ENCODE results near the gene MRPS23. TPM values are rescaled to one million over a fixed set of nuclear protein-coding genes. Genes with fewer than 3 reads are reported as not detected.

The MRPS23 gene
- total and polyA plus RNA-seq, 2 of the 8 experiments (the other 6 are each of a cell fraction or from before 2014, with no cell fraction given), result 38.6 to 60.4 TPM

DNA sequence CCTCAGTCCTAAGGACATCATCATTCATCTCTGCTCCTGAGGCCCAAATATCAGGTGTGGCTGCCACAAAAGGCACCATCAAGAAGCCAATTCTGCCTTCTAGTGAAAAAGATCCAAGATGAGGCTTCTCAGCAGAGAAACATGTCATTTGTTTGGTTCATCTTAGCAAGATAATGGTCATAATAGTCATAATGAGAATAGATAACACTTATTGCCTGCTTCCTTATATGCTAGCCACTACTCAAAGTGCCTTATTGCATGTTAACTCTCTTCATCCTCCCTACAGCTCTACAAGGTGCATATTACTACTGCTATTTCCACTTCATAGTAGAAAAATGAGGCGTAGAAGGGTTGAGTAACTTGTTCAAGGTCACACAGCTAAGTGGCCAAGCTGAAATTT, 45.0 kb upstream of the MRPS23 start:
- ChIA-PET CTCF (ENCODE audit: partially characterized antibody) (interaction anchor here (0.6 to 9.0 kb wide), 9 partner anchors 10 to 104 kb away, joined by 3 to 205 read pairs (median 3); no protein-coding TSS in a partner anchor), POLR2A (ENCODE audit: partially characterized antibody) (interaction anchor here (0.7 to 1.2 kb wide), 3 partner anchors 10 to 106 kb away, joined by 3 to 7 read pairs (median 4); no protein-coding TSS in a partner anchor)
- no peak overlapping the region for H2BK12ac ChIP-seq (ENCODE audit: low read depth, low read length)
- H4K91ac ChIP-seq (replicated peaks; ENCODE audit: insufficient read length, low read length), result peak overlapping the region; percentile 17
- no peak overlapping the region for H4K8ac ChIP-seq (ENCODE audit: extremely low read depth, insufficient read depth, low read length)
- H3K79me2 ChIP-seq (ENCODE audit: control insufficient read depth in 1 of 2, insufficient read depth in 2 of 2, low read length in 2 of 2), result no peaks in the 10 kb centered on the region
- no peak overlapping the region for H3K4me2 ChIP-seq (ENCODE audit: insufficient read depth in 1 of 2, low read depth in 2 of 2, low read length in 2 of 2)
- peaks cover 11 to 28% (median 22%) of the 10 kb centered on the region in 4 experiments for H3K4me1 ChIP-seq (replicated peaks in 1 of 4; ENCODE audit: control insufficient read depth in 3 of 4, insufficient read depth in 4 of 4, low read length in 3 of 4)
- no peak overlapping the region for H3K23ac ChIP-seq (ENCODE audit: insufficient read length)
- no peak overlapping the region for H2AFZ ChIP-seq (ENCODE audit: low read length)
- no peak overlapping the region for H3K14ac ChIP-seq (ENCODE audit: insufficient read length)
- no peaks in the 10 kb centered on the region for H3K36me3 ChIP-seq (ENCODE audit: control insufficient read depth in 2 of 4, insufficient read depth in 4 of 4, low read length in 3 of 4)
- H4K20me1 ChIP-seq (replicated peaks in 1 of 2; ENCODE audit: control insufficient read depth in 1 of 2, insufficient read depth in 2 of 2, low read length in 2 of 2), result no peaks in the 10 kb centered on the region
- no peaks in the 10 kb centered on the region for H3K79me1 ChIP-seq (ENCODE audit: low read depth, low read length)
- no peak overlapping the region for H3K4ac ChIP-seq (replicated peaks; ENCODE audit: insufficient read length, low read depth, low read length)
- H2AK5ac ChIP-seq (ENCODE audit: low read depth, low read length), result no peak overlapping the region
- no peak overlapping the region for H2BK15ac ChIP-seq (ENCODE audit: low read length)
- H2BK120ac ChIP-seq (replicated peaks; ENCODE audit: low read depth, low read length), result no peak overlapping the region
- H3K9ac ChIP-seq (replicated peaks in 1 of 4; ENCODE audit: extremely low read depth in 1 of 4, low read depth in 3 of 4, low read length in 3 of 4), result no peak overlapping the region
- H4K5ac ChIP-seq (ENCODE audit: insufficient read length, low read depth, low read length), result no peak overlapping the region
- H3K18ac ChIP-seq (ENCODE audit: extremely low read depth, low read length), result no peak overlapping the region
- no peak for FAIRE-seq
- H3K27ac ChIP-seq (ENCODE audit: low read depth, low read length), result no peak overlapping the region
- no peak for DNase-seq (ENCODE audit: low read depth in 1 of 2, low spot score in 2 of 2)
- no peak overlapping the region for H3K56ac ChIP-seq (replicated peaks; ENCODE audit: insufficient read length, low read depth, low read length)
- no peaks in the 10 kb centered on the region for H3K9me3 ChIP-seq (ENCODE audit: insufficient read depth in 2 of 2, low read depth in 1 of 2, low read length in 1 of 2)
- H2BK5ac ChIP-seq (ENCODE audit: low read depth, low read length), result no peak overlapping the region
- H3K27me3 ChIP-seq (replicated peaks in 1 of 4; ENCODE audit: control insufficient read depth in 3 of 4, extremely low read depth in 1 of 4, insufficient read depth in 3 of 4, low read length in 3 of 4), result no peaks in the 10 kb centered on the region
- no peak overlapping the region for H2BK20ac ChIP-seq (ENCODE audit: low read length)
- H3K4me3 ChIP-seq (ENCODE audit: extremely low read depth in 1 of 4, insufficient read depth in 2 of 4, low read depth in 3 of 4, low read length in 4 of 4), result no peak overlapping the region
- TF ChIP-seq EP300 (IDR thresholded peaks at IDR 0.05; ENCODE audit: borderline replicate concordance in 1 of 2, low read depth in 2 of 2, low read length in 2 of 2) (no peak), SAP30 (IDR thresholded peaks at IDR 0.05; ENCODE audit: insufficient read depth, insufficient replicate concordance, low read length) (no peak), GTF2F1 (IDR thresholded peaks at IDR 0.05; ENCODE audit: borderline replicate concordance, low read depth, low read length) (no peak)
- 82% methylated on average over 1 of the region's 1 CpG; no CpG with 5 or more reads in 1 of the 2 experiments for WGBS, 2 experiments (ENCODE audit: extremely low coverage in 1 of 2, insufficient coverage in 1 of 2, insufficient read length in 1 of 2, insufficient replicate concordance in 2 of 2, low coverage in 1 of 2, low lambda C conversion rate in 2 of 2, missing lambda C conversion rate in 1 of 2)
- H3K23me2 ChIP-seq (ENCODE audit: low read depth, low read length), result no peaks in the 10 kb centered on the region
